Measurements from ENCODE around the gene KCNMA1. TPM values are rescaled to one million over a fixed set of nuclear protein-coding genes. Genes with fewer than 3 reads are reported as not detected.

Gene KCNMA1
- total RNA-seq, 1 experiment from 2014 or later, result 0.49 TPM

DNA sequence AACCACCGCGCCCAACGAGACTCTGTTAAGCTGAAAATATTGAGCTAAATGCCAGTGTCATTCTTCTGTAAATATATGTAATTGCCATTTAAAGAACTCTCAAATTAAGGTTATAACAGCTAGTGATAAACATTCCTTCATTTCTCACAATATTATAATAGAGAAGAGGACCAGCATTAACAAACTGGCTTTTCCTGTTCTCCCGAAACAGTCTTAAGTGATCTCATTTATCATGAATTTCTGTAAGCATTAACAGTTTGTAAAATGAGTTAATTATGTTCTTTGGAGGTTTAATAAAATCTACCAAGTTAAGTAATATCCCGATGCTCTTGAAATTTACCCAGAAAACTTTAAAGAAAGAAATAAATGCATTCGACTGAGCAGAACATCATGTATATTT lies 352.8 kb downstream of the KCNMA1 start:
- Histone ChIP-seq H3K9me2 (ENCODE audit: insufficient read depth) (no peaks in the 10 kb centered on the region), H3K4me3 (replicated peaks in 1 of 2; ENCODE audit: low read depth in 1 of 2, low read length in 2 of 2) (no peak overlapping the region), H2AFZ (ENCODE audit: low read depth, low read length, poor library complexity, severe bottlenecking) (no peak overlapping the region), H3K27me3 (ENCODE audit: insufficient read depth, low read length) (peaks cover 76% of the 10 kb centered on the region), H3K27ac (ENCODE audit: low read depth, low read length) (no peak overlapping the region), H3K4me2 (ENCODE audit: low read length) (no peak overlapping the region), H3K9ac (ENCODE audit: low read length) (no peak overlapping the region), H3K79me2 (ENCODE audit: insufficient read depth, low read length) (no peaks in the 10 kb centered on the region), H3K36me3 (ENCODE audit: control insufficient read depth in 1 of 2, insufficient read depth in 2 of 2, low read length in 2 of 2) (no peaks in the 10 kb centered on the region), H3K9me3 (ENCODE audit: control insufficient read depth in 1 of 2, insufficient read depth in 1 of 2, low read depth in 1 of 2, low read length in 2 of 2) (no peaks in the 10 kb centered on the region), H4K20me1 (ENCODE audit: insufficient read depth) (no peaks in the 10 kb centered on the region), H3K4me1 (ENCODE audit: control insufficient read depth in 1 of 2, insufficient read depth in 2 of 2, low read length in 2 of 2) (no peaks in the 10 kb centered on the region)
- RAD21 ChIA-PET (ENCODE audit: low non-redundant PET in 1 of 2, low total read pairs in 2 of 2, uncharacterized antibody in 2 of 2, unreplicated experiment in 2 of 2), result no interaction called here
- POLR2A ChIA-PET, result no interaction called here
- TF ChIP-seq CTCF (IDR thresholded peaks at IDR 0.05 in 2 of 3, conservative IDR thresholded peaks at IDR 0.05 in 1 of 3; ENCODE audit: borderline replicate concordance in 1 of 3, insufficient read depth in 1 of 3, low read depth in 2 of 3, low read length in 2 of 3), result no peak
- TF ChIP-seq SP1 (IDR thresholded peaks at IDR 0.05; ENCODE audit: low read depth), result no peak
- no peak for TF ChIP-seq ZNF274 (IDR thresholded peaks at IDR 0.05; ENCODE audit: low read depth, low read length)
- TF ChIP-seq YY1 (IDR thresholded peaks at IDR 0.05; ENCODE audit: extremely low read depth, insufficient replicate concordance, low read depth, low read length), result no peak
- no peak for TF ChIP-seq CEBPB (IDR thresholded peaks at IDR 0.05; ENCODE audit: low read depth)
- TF ChIP-seq ELF1 (IDR thresholded peaks at IDR 0.05; ENCODE audit: borderline replicate concordance, low read depth), result no peak
- no peak for TF ChIP-seq CBX3 (IDR thresholded peaks at IDR 0.05; ENCODE audit: low read depth)
- no peak for TF ChIP-seq FOSL1 (IDR thresholded peaks at IDR 0.05; ENCODE audit: low read depth)
- no peak for TF ChIP-seq POLR2AphosphoS5 (IDR thresholded peaks at IDR 0.05; ENCODE audit: low read depth, low read length)
- TF ChIP-seq SIN3A (IDR thresholded peaks at IDR 0.05; ENCODE audit: low read depth), result no peak
- no peak for TF ChIP-seq EZH2 (IDR thresholded peaks at IDR 0.05)
- intact Hi-C loops (cut with micrococcal nuclease), result no loop called here
- no peak for ATAC-seq
- BruUV-seq (replicated peaks), result no TSS peak
- CTCF ChIA-PET, result no interaction called here
- DNase-seq (ENCODE audit: low read depth, low spot score), result no peak

Data from HCT116 (cell line).